Heart left ventricle (tissue), 13 donors: Measurements from ENCODE around the gene LCE3B.

Experiments used
- POLR2A ChIP-seq, 2 donors: fragments of 450-650 bp; IDR thresholded peaks; one replicate each; pipeline ENCODE4 v1.6.1; 2017; ENCODE audit warnings: antibody characterized with exemption in 2 of 2, mild to moderate bottlenecking in 2 of 2, moderate library complexity in 2 of 2
- TF ChIP-seq, protein P1 (sequence below), 12 donors: fragments of 200-600 bp; sonication (generic) in 4 of 12; IDR thresholded peaks; one replicate each; pipeline versions ENCODE4 v1.5.0 to v1.8.0; 2018 to 2022; ENCODE audit warnings: antibody characterized with exemption in 12 of 12, mild to moderate bottlenecking in 5 of 12
- donor health status: ischemic (EF 13 %, LVEDD 7.1; RV severe dilation, severe dysfunction).
- donor health status: DM: no; HTN: yes; CAD: no.
- donor health status: DM: no; HTN: no; CAD: no.
- donor health status: ischemic (EF 25% LVEDD 6.9; RV normal size, moderate dysfunction).
- donor health status: ischemic (EF 25% LVEDD 5.7; RV mildly dilated, moderate dysfunction).
- donor health status: ischemic (EF 35%, LVEDD 5.7; RV mildly dilated, moderate dysfunction).
- donor health status: nonischemic (EF 11% LVEDD 7.7; RV severe dilation, severe dysfunction).
- donor health status: DM: yes; HTN: yes; CAD: no.
- donor health status: PGD.
- donor health status: ischemic (EF 29% LVEDD 5.4; RV normal size, mild dysfunction).
- donor health status: nonischemic (EF 23%, LVEDD 6.1; RV moderate dilation, normal function).

DNA sequence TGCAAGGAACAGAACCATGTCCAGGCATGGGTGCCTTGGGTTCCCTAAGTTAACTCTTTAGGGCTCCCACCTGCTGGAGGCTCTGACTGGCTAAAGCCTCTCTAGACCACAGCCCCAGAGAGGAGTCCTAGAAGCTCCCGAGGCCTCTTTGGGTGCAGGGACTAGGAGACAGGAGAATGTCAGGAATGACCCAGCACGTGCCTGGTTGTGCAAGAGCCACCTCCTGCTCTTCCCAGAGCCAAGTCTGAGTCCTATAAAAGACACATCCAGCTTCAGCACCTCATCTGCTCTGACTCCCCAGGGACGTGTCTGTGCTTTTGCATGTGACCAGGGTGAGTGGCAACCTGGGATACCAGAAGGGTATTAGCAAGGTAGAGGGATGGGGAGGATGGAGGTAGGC is 49.5 kb downstream of the LCE3B start, which contains the start of gene LCE2D:
- TF ChIP-seq, protein P1, sequence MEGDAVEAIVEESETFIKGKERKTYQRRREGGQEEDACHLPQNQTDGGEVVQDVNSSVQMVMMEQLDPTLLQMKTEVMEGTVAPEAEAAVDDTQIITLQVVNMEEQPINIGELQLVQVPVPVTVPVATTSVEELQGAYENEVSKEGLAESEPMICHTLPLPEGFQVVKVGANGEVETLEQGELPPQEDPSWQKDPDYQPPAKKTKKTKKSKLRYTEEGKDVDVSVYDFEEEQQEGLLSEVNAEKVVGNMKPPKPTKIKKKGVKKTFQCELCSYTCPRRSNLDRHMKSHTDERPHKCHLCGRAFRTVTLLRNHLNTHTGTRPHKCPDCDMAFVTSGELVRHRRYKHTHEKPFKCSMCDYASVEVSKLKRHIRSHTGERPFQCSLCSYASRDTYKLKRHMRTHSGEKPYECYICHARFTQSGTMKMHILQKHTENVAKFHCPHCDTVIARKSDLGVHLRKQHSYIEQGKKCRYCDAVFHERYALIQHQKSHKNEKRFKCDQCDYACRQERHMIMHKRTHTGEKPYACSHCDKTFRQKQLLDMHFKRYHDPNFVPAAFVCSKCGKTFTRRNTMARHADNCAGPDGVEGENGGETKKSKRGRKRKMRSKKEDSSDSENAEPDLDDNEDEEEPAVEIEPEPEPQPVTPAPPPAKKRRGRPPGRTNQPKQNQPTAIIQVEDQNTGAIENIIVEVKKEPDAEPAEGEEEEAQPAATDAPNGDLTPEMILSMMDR (IDR thresholded peaks at IDR 0.05) = no peak
- no peak for TF ChIP-seq POLR2A (IDR thresholded peaks at IDR 0.05)
